H1 (cell line): Measurements from ENCODE around the gene CCDC9B. TPM values are rescaled to one million over a fixed set of nuclear protein-coding genes. Genes with fewer than 3 reads are reported as not detected.

Experiments
- CEBPB ChIP-seq: IDR thresholded peaks from 2 replicates; pipeline ENCODE4 v1.6.1; 2012; ENCODE audit warnings: low read depth, low read length
- CHD7 ChIP-seq: fragments of 300-600 bp; sonication (generic); IDR thresholded peaks from 2 replicates; pipeline ENCODE4 v1.7.1; 2012; ENCODE audit warnings: low read length, moderate library complexity, mild to moderate bottlenecking, inconsistent platforms; ENCODE audit not compliant: insufficient replicate concordance
- CREB1 ChIP-seq: IDR thresholded peaks from 2 replicates; pipeline ENCODE4 v1.6.1; 2012; ENCODE audit warnings: inconsistent platforms
- HDAC6 ChIP-seq: IDR thresholded peaks from one replicate; pipeline ENCODE4 v1.7.1; 2012; ENCODE audit warnings: low read depth, mild to moderate bottlenecking, inconsistent platforms, low read length, moderate library complexity
- RNF2 ChIP-seq: fragments of 200-900, 300-1000 bp; sonication (generic); IDR thresholded peaks from 2 replicates; pipeline ENCODE4 v1.7.1; 2016; ENCODE audit warnings: borderline replicate concordance, low read depth, mild to moderate bottlenecking, antibody characterized with exemption, low read length; ENCODE audit not compliant: poor library complexity, severe bottlenecking; ENCODE audit errors: missing control alignments
- TAF1 ChIP-seq: IDR thresholded peaks from 2 replicates; pipeline ENCODE4 v1.6.1; 2011; ENCODE audit warnings: mild to moderate bottlenecking, low read depth, low read length
- polyA plus RNA-seq, 7 experiments: library from polyadenylated mRNA; depleted of rRNA in 3 of 7; stranded (reverse) in 5 of 7; unstranded in 2 of 7; fragments of >200 nt in 5 of 7; fragments of 200-250 nt in 2 of 7; gene quantifications; 1 replicate in 5 of 7; 2 replicates in 1 of 7; 4 replicates in 1 of 7; pipeline versions ENCODE4 v1.2.1 to v1.2.3, GENCODE V29; 2011 to 2013; ENCODE audit warnings: missing spikeins in 2 of 7, mixed read lengths in 2 of 7
- total RNA-seq: library from RNA; stranded (reverse); fragmentation: NEBNext Ultra II Directional; extraction: Animal tissue kit (Norgen Biotek cat#: 25700); gene quantifications from 2 replicates; pipeline ENCODE4 v1.2.1, GENCODE V29; 2021

The CCDC9B gene
- total and polyA plus RNA-seq, 2 of the 8 experiments (the other 6 are each of a cell fraction or from before 2014, with no cell fraction given) = 0.45 to 0.78 TPM

GRCh38 chr15:40306371-40306770 lies 34.4 kb downstream of the CCDC9B start (continued):
- TF ChIP-seq CHD7 (no peak), HDAC6 (no peak), CEBPB (no peak), TAF1 (no peak), CREB1 (no peak), RNF2 (no peak)
